VCaP (cell line): ENCODE data around the gene COL4A2.

Experiments used
- H3K27ac ChIP-seq: fragments of 450-650 bp; 2 replicates; pipeline ENCODE4 v1.5.1; 2017
- TF ChIP-seq, protein P1 (sequence below): fragments of 450-650 bp; conservative IDR thresholded peaks from 2 replicates; pipeline ENCODE4 v1.5.1; 2017; ENCODE audit warnings: mild to moderate bottlenecking, moderate library complexity

Gene COL4A2

DNA sequence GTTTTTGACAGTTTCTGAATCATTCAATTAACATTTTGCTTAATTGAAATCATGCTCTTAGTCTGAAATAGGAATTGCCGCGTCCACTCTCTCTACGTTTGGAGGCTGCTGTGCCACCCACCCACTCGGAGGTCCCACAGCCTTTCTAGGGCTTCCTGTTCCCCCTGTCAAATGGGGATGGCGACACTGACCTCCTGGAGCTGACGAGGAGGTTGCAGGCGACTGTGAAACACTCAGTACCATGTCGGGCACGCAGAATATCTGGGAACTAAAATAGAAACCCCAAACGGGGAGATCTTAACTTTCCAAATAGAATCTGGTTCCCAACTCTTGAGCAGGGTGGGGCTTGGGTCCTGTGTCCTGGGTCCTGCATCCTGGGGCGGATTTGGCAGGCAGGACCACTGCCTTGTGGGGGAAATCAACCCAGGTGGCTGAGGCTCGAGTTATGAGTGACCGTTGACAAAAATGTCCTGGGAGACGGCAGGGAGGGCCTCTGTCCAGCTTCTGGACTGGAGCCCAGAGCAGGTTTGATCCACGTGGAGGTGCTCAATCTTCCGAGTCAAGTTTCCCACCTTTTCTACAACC, 129.8 kb downstream of the COL4A2 start:
- no peak overlapping the region for H3K27ac ChIP-seq
- TF ChIP-seq, protein P1, sequence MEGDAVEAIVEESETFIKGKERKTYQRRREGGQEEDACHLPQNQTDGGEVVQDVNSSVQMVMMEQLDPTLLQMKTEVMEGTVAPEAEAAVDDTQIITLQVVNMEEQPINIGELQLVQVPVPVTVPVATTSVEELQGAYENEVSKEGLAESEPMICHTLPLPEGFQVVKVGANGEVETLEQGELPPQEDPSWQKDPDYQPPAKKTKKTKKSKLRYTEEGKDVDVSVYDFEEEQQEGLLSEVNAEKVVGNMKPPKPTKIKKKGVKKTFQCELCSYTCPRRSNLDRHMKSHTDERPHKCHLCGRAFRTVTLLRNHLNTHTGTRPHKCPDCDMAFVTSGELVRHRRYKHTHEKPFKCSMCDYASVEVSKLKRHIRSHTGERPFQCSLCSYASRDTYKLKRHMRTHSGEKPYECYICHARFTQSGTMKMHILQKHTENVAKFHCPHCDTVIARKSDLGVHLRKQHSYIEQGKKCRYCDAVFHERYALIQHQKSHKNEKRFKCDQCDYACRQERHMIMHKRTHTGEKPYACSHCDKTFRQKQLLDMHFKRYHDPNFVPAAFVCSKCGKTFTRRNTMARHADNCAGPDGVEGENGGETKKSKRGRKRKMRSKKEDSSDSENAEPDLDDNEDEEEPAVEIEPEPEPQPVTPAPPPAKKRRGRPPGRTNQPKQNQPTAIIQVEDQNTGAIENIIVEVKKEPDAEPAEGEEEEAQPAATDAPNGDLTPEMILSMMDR: no peak

DNA sequence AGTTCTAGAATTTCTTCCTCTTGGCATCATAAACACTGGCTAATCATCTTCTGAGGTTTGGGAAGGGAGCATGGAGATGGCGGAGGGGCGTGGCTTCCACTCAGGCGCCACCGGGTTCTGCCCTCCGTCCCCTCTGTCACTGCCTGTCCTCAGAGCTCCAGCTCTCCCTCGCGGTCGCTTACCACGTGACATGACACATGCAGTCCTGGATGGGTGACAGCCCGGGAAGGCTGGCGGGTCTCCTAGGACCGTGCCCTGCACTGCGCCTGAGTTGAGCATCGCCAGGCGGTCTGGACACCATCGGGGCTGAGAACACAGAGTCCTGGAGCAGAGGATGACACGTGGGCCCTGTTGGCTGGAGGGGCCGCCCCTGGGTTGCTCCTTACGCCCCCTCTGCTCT, 131.1 kb downstream of the COL4A2 start:
- TF ChIP-seq, protein P1: no peak; the same call in 1 of the 2 replicates
- no peak overlapping the region for H3K27ac ChIP-seq

DNA sequence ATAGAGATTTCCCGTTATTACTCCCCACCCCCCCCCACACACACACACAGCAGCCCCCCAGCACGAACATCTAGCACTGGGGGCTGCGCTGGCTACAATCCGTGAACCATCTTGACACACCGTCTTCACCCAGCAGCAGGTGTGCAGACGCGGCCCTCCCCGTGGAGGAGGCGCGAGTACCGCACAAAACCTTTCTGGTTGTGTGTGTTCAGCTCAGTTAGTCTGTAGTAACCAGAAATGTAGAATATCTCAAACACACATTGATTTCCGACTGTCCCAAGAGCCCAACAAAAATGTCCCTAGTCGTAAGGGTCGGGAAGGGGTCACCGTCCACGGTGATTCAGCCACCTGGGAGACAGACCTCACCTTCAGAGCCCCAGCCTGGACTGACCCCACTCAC, 131.7 kb downstream of the COL4A2 start:
- H3K27ac ChIP-seq: no peak overlapping the region
- TF ChIP-seq, protein P1: no peak

DNA sequence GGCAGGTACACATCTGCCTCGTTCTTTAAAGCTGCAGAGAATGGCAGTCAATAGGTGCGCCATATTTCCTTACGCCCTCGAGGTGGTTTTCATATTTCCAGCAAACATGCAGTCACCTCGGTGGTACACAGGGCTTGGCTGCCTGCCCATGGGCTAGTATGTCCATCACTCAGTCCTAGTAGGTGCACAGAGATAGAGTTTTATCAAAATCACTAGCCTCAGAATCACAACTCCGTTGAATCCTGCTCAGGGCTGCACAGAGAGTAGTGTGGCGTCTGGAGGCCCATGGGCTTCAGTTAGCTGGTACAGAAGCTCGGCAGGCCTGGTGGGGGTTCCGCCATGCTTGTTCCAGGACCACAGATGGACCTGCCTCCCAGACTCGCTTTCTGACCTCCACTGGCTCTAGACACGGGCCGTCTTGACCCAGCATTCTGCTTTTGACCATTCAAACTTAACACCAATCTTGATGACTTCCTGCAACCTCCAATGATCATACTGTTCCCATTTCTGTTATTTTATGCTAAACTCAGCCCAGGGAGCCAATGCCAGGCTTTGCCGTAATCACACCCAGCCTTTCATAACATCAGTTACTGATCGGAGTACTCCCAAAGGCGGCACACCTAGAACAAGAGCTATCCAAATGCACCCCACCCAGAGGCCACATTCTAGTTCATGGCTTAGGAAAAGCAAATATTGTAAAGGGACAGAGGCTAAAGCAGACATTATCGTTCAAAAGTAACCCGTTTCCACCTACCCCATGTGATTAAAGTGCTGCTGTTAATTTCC, 134.1 kb downstream of the COL4A2 start:
- TF ChIP-seq, protein P1: no peak
- no peak overlapping the region for H3K27ac ChIP-seq

DNA sequence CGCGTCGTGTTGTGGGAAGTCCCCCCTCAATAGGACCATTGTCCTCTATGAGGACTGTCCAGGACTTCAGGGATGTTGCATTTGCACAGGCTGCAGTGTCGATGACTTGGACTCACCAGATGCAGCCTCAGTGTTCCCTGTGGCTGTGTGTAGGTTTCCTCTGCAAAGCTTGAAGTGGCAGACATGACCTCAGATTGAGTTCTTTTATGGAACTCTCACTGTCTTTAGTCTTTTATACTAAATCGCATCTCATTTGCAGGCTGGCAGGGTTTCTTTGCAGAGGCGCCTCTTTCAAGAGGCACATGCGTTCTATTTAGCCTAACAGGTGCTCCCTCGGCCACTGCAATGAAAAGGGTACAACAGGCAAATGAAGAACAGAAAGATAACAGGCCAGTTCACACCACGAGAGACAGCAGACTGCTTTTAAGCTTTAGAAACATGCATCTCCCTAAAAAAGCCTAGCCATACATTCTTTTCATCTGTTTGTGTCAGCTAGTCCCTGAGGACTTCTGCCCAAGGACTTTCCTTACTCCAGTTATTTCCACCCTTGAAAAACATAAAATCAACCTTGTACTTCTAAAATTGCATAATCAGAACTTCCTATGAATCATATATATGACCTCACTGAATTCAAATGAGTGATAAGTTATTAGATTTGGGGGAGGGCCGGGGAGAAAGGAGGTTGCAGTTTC, 136.0 kb downstream of the COL4A2 start:
- TF ChIP-seq, protein P1: no peak
- H3K27ac ChIP-seq: no peak overlapping the region

DNA sequence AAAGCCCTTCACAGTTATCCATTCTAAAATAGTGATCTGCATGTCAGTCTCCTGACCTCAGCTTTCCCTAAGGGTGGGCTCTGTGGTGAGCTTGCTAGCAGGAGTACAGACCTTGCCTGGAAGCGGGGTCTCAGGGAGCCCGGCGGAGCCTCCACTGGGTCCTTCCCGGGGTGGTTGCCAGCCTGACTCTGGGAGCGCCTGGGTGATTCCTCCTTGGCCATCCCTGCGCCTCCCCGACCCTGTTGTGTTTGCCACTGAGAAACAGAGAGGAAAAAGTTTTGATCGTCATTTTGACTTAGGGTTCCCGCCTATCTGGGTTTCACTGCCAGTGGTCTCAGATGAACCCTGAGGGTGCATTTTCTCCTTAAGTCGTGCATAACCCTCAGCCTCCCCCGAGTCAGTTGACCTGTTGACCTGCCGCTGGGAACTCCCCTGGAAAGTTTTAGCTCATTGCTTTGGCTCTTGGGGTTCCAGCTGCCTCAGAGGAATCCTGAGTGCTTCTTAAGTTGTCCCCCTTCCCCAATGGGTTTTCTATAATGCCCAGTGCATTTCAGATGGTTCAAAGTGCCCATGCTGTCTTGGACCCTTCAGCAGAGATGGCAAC, 136.6 kb downstream of the COL4A2 start:
- TF ChIP-seq, protein P1: no peak
- no peak overlapping the region for H3K27ac ChIP-seq

DNA sequence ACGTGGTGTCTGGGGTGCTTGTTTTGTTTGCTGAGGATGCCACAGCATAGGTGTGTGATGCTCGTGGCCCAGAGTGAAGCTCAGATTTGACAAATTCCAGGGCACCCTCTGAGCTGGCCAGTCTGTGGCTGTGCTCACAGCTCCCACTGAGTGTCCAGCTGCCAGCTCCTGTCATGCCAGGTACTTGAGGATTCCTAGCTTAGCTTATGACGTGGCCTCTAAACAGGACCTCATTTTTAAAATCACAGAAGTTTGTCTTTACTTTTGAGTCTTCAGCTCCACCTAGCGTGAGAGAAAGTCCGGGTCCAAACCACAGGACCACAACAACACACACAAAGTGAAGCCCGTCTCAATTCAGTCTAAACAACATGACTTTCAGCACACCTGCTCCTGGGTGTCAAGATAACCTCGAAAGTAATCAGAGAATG, 137.2 kb downstream of the COL4A2 start:
- H3K27ac ChIP-seq: no peak overlapping the region

More for the DNA sequence above, 137.2 kb downstream of the COL4A2 start:
- TF ChIP-seq, protein P1: peak; percentile 98
